Osteocyte (in vitro differentiated cells): ENCODE results near the gene GNPTAB. TPM values are rescaled to one million over a fixed set of nuclear protein-coding genes. Genes with fewer than 3 reads are reported as not detected.

ENCODE experiments used
- DNase-seq: peaks from one replicate; pipeline ENCODE4 v3.0.0; 2021; ENCODE audit warnings: mixed read lengths; ENCODE audit not compliant: unreplicated experiment; ENCODE audit errors: extremely low spot score
- H3K27ac Mint-ChIP-seq: one replicate; pipeline ENCODE4 v1.8.0; 2021; ENCODE audit warnings: mild to moderate bottlenecking, mixed read lengths; ENCODE audit not compliant: unreplicated experiment
- H3K27me3 Mint-ChIP-seq: one replicate; pipeline ENCODE4 v1.8.0; 2021; ENCODE audit warnings: mixed read lengths; ENCODE audit not compliant: unreplicated experiment
- H3K36me3 Mint-ChIP-seq: one replicate; pipeline ENCODE4 v1.8.0; 2021; ENCODE audit warnings: mixed read lengths; ENCODE audit not compliant: unreplicated experiment
- H3K4me1 Mint-ChIP-seq: one replicate; pipeline ENCODE4 v1.8.0; 2021; ENCODE audit warnings: mixed read lengths; ENCODE audit not compliant: unreplicated experiment
- H3K4me3 Mint-ChIP-seq: one replicate; pipeline ENCODE4 v1.8.0; 2021; ENCODE audit warnings: mild to moderate bottlenecking, moderate library complexity, mixed read lengths; ENCODE audit not compliant: unreplicated experiment
- H3K9me3 Mint-ChIP-seq: one replicate; pipeline ENCODE4 v1.8.0; 2021; ENCODE audit warnings: mixed read lengths; ENCODE audit not compliant: unreplicated experiment
- total RNA-seq: library from RNA; stranded (reverse); gene quantifications from 2 replicates; pipeline ENCODE4 v1.2.1, GENCODE V29; 2021
- TF ChIP-seq, protein P1 (sequence below): fragments of 200-600 bp; sonication (generic); IDR thresholded peaks from 2 replicates; pipeline ENCODE4 v1.5.0; 2021; ENCODE audit warnings: antibody characterized with exemption, mild to moderate bottlenecking, moderate library complexity

Gene GNPTAB
- total RNA-seq, 1 donor from 2014 or later, result 25.8 TPM

DNA sequence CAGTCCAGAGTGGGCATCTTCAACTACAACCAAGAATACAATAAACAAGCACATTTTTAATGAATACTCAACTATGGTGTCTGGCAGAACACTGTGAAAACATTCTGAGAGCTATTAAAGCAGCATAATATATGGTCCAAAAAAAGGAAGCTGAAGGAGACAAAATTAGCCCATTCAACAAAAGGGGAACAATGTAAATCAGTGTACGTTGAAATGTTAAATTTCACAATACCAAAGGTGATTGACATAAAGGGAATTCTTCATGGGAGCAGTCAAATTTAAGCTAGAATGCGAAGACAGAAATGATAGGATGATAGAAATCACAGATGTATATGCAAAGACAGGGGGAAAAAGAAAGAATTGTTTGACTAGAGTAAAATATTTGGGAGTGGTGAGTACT, 50.2 kb downstream of the GNPTAB start:
- no peaks in the 10 kb centered on the region for H3K9me3 Mint-ChIP-seq
- peaks cover 8% of the 10 kb centered on the region for H3K36me3 Mint-ChIP-seq
- peaks cover 10% of the 10 kb centered on the region for H3K4me1 Mint-ChIP-seq
- DNase-seq, result no peak
- H3K27me3 Mint-ChIP-seq, result no peaks in the 10 kb centered on the region
- TF ChIP-seq, protein P1, sequence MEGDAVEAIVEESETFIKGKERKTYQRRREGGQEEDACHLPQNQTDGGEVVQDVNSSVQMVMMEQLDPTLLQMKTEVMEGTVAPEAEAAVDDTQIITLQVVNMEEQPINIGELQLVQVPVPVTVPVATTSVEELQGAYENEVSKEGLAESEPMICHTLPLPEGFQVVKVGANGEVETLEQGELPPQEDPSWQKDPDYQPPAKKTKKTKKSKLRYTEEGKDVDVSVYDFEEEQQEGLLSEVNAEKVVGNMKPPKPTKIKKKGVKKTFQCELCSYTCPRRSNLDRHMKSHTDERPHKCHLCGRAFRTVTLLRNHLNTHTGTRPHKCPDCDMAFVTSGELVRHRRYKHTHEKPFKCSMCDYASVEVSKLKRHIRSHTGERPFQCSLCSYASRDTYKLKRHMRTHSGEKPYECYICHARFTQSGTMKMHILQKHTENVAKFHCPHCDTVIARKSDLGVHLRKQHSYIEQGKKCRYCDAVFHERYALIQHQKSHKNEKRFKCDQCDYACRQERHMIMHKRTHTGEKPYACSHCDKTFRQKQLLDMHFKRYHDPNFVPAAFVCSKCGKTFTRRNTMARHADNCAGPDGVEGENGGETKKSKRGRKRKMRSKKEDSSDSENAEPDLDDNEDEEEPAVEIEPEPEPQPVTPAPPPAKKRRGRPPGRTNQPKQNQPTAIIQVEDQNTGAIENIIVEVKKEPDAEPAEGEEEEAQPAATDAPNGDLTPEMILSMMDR, result no peak
- no peak overlapping the region for H3K4me3 Mint-ChIP-seq
- no peak overlapping the region for H3K27ac Mint-ChIP-seq

DNA sequence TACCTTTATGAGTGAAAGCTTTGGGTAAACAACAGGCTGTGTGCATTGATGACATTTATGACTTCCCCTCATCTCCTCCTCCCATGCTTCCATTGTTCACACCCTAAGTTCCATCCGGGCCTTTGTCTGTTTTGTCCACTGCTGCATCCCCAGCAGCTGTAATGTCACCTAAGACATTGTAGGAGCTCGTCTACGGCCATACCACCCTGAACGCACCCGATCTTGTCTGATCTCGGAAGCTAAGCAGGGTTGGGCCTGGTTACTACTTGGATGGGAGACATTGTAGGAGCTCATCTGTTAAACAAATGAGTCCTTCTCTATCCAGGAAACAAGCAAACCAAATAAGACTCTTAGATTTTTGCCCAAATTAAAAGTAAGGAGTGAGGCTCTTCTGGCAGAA, 51.1 kb downstream of the GNPTAB start:
- Mint-ChIP-seq H3K36me3 (peaks cover 8% of the 10 kb centered on the region), H3K4me1 (peaks cover 10% of the 10 kb centered on the region), H3K4me3 (no peak overlapping the region), H3K9me3 (no peaks in the 10 kb centered on the region), H3K27ac (no peak overlapping the region), H3K27me3 (no peaks in the 10 kb centered on the region)
- DNase-seq, result no peak
- TF ChIP-seq, protein P1, result no peak

DNA sequence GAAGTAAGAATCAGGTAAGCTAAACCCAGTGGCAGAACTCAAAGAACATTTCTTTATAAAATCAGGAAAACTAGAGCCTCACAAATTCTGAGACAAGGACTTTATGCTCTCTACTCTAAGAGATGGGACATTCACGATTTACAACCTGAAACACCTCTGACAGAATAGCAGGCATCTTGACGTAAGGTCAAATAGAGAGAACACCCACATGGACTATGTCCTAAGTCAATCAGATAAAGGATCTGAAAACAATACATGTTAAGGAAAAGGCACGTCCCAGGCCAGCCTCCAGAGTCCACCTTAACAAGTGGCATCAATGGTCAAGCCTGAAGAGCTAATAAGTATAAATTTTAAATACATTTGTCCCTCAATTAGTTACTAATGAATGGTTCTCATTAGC, 51.6 kb downstream of the GNPTAB start:
- H3K27me3 Mint-ChIP-seq, result no peaks in the 10 kb centered on the region
- H3K27ac Mint-ChIP-seq, result no peak overlapping the region
- peaks cover 10% of the 10 kb centered on the region for H3K4me1 Mint-ChIP-seq
- H3K36me3 Mint-ChIP-seq, result peaks cover 8% of the 10 kb centered on the region
- H3K4me3 Mint-ChIP-seq, result no peak overlapping the region
- no peaks in the 10 kb centered on the region for H3K9me3 Mint-ChIP-seq
- TF ChIP-seq, protein P1, result no peak
- DNase-seq, result no peak

DNA sequence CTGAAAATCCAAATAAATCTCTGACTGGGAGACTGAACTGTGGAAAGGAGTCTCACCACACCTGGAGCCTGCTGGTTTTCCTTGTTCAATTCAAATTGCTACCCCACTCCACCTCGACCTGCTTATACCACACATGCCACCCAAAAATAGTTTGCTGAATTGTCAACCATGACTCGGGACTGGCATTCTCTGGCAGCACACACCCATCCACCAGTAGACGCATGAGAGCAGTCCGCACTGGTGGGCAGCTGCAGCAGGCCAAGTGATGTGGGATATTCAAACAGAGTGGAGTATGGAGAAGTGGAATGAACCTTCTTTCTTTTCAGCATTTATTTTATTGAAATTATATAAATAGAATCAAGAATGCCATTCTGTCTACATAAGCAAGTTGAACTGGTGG, 52.8 kb downstream of the GNPTAB start:
- peaks cover 7% of the 10 kb centered on the region for H3K4me1 Mint-ChIP-seq
- H3K4me3 Mint-ChIP-seq, result no peak overlapping the region
- no peak overlapping the region for H3K27ac Mint-ChIP-seq
- no peaks in the 10 kb centered on the region for H3K27me3 Mint-ChIP-seq
- no peaks in the 10 kb centered on the region for H3K9me3 Mint-ChIP-seq
- peaks cover 8% of the 10 kb centered on the region for H3K36me3 Mint-ChIP-seq
- no peak for DNase-seq
- TF ChIP-seq, protein P1, result no peak

DNA sequence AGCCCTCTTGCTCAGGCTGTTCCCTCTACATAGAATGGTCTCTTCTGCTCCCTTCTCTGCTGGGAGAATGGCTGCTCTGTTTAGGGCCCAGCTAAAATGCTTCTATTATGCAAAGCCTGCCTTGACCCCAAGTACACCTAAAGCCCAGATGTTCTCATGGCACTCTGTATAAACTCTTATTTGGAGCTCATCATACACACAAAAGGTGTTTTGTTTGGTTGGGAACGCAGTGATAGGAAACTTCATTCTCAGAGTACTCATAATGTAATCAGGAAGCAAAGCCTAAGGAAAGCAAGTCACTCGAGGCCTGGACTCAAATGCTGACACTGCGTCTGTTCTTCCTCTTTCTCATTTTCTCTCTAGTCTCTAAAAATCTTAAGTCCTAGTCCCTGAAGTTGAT, 53.3 kb downstream of the GNPTAB start:
- Mint-ChIP-seq H3K4me3 (no peak overlapping the region), H3K27ac (no peak overlapping the region), H3K9me3 (no peaks in the 10 kb centered on the region), H3K27me3 (no peaks in the 10 kb centered on the region), H3K36me3 (peaks cover 8% of the 10 kb centered on the region), H3K4me1 (peaks cover 2% of the 10 kb centered on the region)
- no peak for DNase-seq
- TF ChIP-seq, protein P1, result no peak
